GM20431 (cell line): ENCODE measurements around the gene CCDC73.
"Not testable (repeated sequence)": the region's sequence is repeated elsewhere in the genome, so short reads cannot be mapped to it uniquely, and the experiment has no call there.

ENCODE experiments used
- in situ Hi-C: fragments of 300-500 bp; cut with MseI, MboI; formaldehyde crosslinking; loops from one replicate; pipeline ENCODE4 v1.15.0; 2020; ENCODE audit warnings: low sequenced_read_pairs; ENCODE audit not compliant: unreplicated experiment

CCDC73 gene

GRCh38 chr11:32602657-32603415, 191.6 kb downstream of the CCDC73 start:
- in situ Hi-C loops: no loop called here

- in situ Hi-C loops: no loop called here
These were observed 196.5 kb downstream of the CCDC73 start for GRCh38 chr11:32597921-32598320.

GRCh38 chr11:32596114-32596513, 198.3 kb downstream of the CCDC73 start:
- in situ Hi-C loops: not testable (repeated sequence)

- in situ Hi-C loops: no loop called here
These were observed 200.2 kb downstream of the CCDC73 start for GRCh38 chr11:32594272-32594671.

GRCh38 chr11:32586576-32587190, 207.8 kb downstream of the CCDC73 start:
- in situ Hi-C loops: no loop called here

- in situ Hi-C loops: no loop called here
These were observed 209.5 kb downstream of the CCDC73 start for GRCh38 chr11:32584921-32585320.

- in situ Hi-C loops: no loop called here
These were observed 210.8 kb downstream of the CCDC73 start, which contains the start of gene EIF3M for GRCh38 chr11:32583459-32584271. EIF3M (plus strand) TSS chr11:32583831; CDS start chr11:32583888, 57 bp downstream.

GRCh38 chr11:32581556-32581955, 212.9 kb downstream of the CCDC73 start:
- in situ Hi-C loops: no loop called here

- in situ Hi-C loops: no loop called here
These were observed 213.5 kb downstream of the CCDC73 start for GRCh38 chr11:32580967-32581366.

GRCh38 chr11:32576456-32576855, 218.0 kb downstream of the CCDC73 start:
- in situ Hi-C loops: no loop called here

GRCh38 chr11:32575070-32575469, 219.4 kb downstream of the CCDC73 start:
- in situ Hi-C loops: no loop called here

- in situ Hi-C loops: no loop called here
These were observed 220.0 kb downstream of the CCDC73 start for GRCh38 chr11:32574421-32574820.

- in situ Hi-C loops: no loop called here
These were observed 221.2 kb downstream of the CCDC73 start for GRCh38 chr11:32573228-32573627.

- in situ Hi-C loops: no loop called here
These were observed 223.4 kb downstream of the CCDC73 start for GRCh38 chr11:32571039-32571438.

GRCh38 chr11:32569313-32569881, 225.1 kb downstream of the CCDC73 start:
- in situ Hi-C loops: no loop called here

- in situ Hi-C loops: no loop called here
These were observed 227.3 kb downstream of the CCDC73 start for GRCh38 chr11:32567154-32567553.

- in situ Hi-C loops: no loop called here
These were observed 227.9 kb downstream of the CCDC73 start for GRCh38 chr11:32566517-32566916.

GRCh38 chr11:32563600-32563959, 230.9 kb downstream of the CCDC73 start:
- in situ Hi-C loops: no loop called here

- in situ Hi-C loops: no loop called here
These were observed 231.4 kb downstream of the CCDC73 start for GRCh38 chr11:32562839-32563599.

GRCh38 chr11:32561835-32562234, 232.6 kb downstream of the CCDC73 start:
- in situ Hi-C loops: no loop called here
